Fibroblast of lung (primary cell): ENCODE data around the gene ITLN2.

ENCODE experiments used
- EZH2 ChIP-seq: IDR thresholded peaks from 2 replicates; pipeline ENCODE4 v1.5.1; 2012; ENCODE audit warnings: low read length, control low read depth, mild to moderate bottlenecking; ENCODE audit errors: missing control alignments
- TF ChIP-seq, protein P1 (sequence below), 2 donors: IDR thresholded peaks in 1 of 2; conservative IDR thresholded peaks in 1 of 2; 1 replicate in 1 of 2; 2 replicates in 1 of 2; pipeline ENCODE4 v1.5.1; 2011 to 2012; ENCODE audit warnings: low read length in 2 of 2, control low read depth in 1 of 2, inconsistent platforms in 1 of 2, low read depth in 1 of 2, mild to moderate bottlenecking in 1 of 2

DNA sequence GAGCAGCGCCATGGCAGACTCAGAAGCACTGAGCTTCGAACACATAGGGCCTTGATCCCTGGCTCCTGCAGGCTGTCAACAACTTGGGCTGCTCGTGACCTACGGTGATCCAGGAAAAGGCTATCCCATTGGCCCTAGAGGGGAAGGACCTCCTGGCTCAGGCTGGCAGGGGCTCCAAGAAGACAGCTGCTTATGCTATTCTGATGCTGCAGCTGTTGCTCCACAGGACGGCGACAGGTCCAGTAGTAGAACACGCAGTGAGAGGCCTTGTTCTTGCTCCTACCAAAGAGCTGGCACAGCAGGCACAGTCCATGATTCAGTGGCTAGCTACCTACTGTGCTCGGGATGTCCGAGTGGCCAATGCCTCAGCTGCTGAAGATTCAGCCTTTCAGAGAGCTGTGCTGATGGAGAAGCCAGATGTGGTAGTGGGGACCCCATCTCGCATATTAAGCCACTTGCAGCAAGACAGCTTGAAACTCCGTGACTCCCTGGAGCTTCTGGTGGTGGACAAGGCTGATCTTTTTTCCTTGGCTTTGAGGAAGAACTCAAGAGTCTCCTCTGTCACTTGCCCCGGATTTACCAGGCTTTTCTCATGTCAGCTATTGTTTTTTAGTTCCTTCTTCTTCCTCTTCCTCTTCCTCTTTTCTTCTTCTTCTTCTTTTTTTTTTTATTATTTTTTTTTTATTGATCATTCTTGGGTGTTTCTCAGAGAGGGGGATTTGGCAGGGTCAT, 18.9 kb downstream of the ITLN2 start:
- TF ChIP-seq, protein P1, sequence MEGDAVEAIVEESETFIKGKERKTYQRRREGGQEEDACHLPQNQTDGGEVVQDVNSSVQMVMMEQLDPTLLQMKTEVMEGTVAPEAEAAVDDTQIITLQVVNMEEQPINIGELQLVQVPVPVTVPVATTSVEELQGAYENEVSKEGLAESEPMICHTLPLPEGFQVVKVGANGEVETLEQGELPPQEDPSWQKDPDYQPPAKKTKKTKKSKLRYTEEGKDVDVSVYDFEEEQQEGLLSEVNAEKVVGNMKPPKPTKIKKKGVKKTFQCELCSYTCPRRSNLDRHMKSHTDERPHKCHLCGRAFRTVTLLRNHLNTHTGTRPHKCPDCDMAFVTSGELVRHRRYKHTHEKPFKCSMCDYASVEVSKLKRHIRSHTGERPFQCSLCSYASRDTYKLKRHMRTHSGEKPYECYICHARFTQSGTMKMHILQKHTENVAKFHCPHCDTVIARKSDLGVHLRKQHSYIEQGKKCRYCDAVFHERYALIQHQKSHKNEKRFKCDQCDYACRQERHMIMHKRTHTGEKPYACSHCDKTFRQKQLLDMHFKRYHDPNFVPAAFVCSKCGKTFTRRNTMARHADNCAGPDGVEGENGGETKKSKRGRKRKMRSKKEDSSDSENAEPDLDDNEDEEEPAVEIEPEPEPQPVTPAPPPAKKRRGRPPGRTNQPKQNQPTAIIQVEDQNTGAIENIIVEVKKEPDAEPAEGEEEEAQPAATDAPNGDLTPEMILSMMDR (conservative IDR thresholded peaks at IDR 0.05 in 1 of 2, IDR thresholded peaks at IDR 0.05 in 1 of 2; ENCODE audit: low read depth in 1 of 2, low read length in 2 of 2): no peak
- no peak for TF ChIP-seq EZH2
